ENCODE data around the gene PLA2G3. TPM values are rescaled to one million over a fixed set of nuclear protein-coding genes. Genes with fewer than 3 reads are reported as not detected.

The PLA2G3 gene
- total RNA-seq, 2 donors from 2014 or later = 0.57 to 0.88 TPM

GRCh38 chr22:31096657-31097279, 43.5 kb downstream of the PLA2G3 start:
- Histone ChIP-seq H3K4me3 (no peak overlapping the region), H3K4me1 (no peaks in the 10 kb centered on the region), H3K9ac (ENCODE audit: low read depth in 2 of 2, low read length in 2 of 2) (no peak overlapping the region), H3K9me3 (no peaks in the 10 kb centered on the region), H3K27ac (no peak overlapping the region), H3K36me3 (peaks cover 10% of the 10 kb centered on the region), H3K27me3 (no peaks in the 10 kb centered on the region)
- intact Hi-C loops (cut with DNase I) = no loop called here
- no peak for DNase-seq
- no peak for TF ChIP-seq CTCF (IDR thresholded peaks at IDR 0.05)

- no peak for DNase-seq
- Histone ChIP-seq H3K4me1 (no peaks in the 10 kb centered on the region), H3K4me3 (no peak overlapping the region), H3K27me3 (no peaks in the 10 kb centered on the region), H3K36me3 (peaks cover 10% of the 10 kb centered on the region), H3K9ac (ENCODE audit: low read depth in 2 of 2, low read length in 2 of 2) (no peak overlapping the region), H3K9me3 (no peaks in the 10 kb centered on the region), H3K27ac (no peak overlapping the region)
- intact Hi-C loops (cut with DNase I) = no loop called here
- TF ChIP-seq CTCF (IDR thresholded peaks at IDR 0.05) = no peak
Observed at GRCh38 chr22:31095637-31096249, 44.6 kb downstream of the PLA2G3 start.

GRCh38 chr22:31094741-31095140, 45.6 kb downstream of the PLA2G3 start:
- H3K9ac ChIP-seq (ENCODE audit: low read depth in 2 of 2, low read length in 2 of 2) = no peak overlapping the region
- no peaks in the 10 kb centered on the region for H3K27me3 ChIP-seq
- H3K27ac ChIP-seq = no peak overlapping the region
- no peak for DNase-seq
- intact Hi-C loops (cut with DNase I) = no loop called here
- no peaks in the 10 kb centered on the region for H3K4me1 ChIP-seq
- no peak for TF ChIP-seq CTCF (IDR thresholded peaks at IDR 0.05)
- no peaks in the 10 kb centered on the region for H3K9me3 ChIP-seq
- no peak overlapping the region for H3K4me3 ChIP-seq
- H3K36me3 ChIP-seq = peaks cover 10% of the 10 kb centered on the region

- intact Hi-C loops (cut with DNase I) = no loop called here
- no peak for TF ChIP-seq CTCF (IDR thresholded peaks at IDR 0.05)
- Histone ChIP-seq H3K9ac (ENCODE audit: low read depth in 2 of 2, low read length in 2 of 2) (no peak overlapping the region), H3K27ac (no peak overlapping the region), H3K4me3 (peak overlapping the region; percentile 5), H3K27me3 (no peaks in the 10 kb centered on the region), H3K36me3 (peaks cover 10% of the 10 kb centered on the region), H3K9me3 (no peaks in the 10 kb centered on the region), H3K4me1 (no peaks in the 10 kb centered on the region)
- no peak for DNase-seq
Observed at GRCh38 chr22:31094021-31094551, 46.2 kb downstream of the PLA2G3 start.

- TF ChIP-seq CTCF (IDR thresholded peaks at IDR 0.05) = no peak
- Histone ChIP-seq H3K36me3 (peaks cover 10% of the 10 kb centered on the region), H3K27me3 (no peaks in the 10 kb centered on the region), H3K9ac (ENCODE audit: low read depth in 2 of 2, low read length in 2 of 2) (no peak overlapping the region), H3K4me1 (no peaks in the 10 kb centered on the region), H3K27ac (peak overlapping the region; percentile 44), H3K4me3 (peak overlapping the region; percentile 5), H3K9me3 (no peaks in the 10 kb centered on the region)
- DNase-seq = no peak
- intact Hi-C loops (cut with DNase I) = no loop called here
Observed at GRCh38 chr22:31093086-31093850, 47.0 kb downstream of the PLA2G3 start.

Measured in colonic mucosa (tissue), 4 donors.